Neural progenitor cell (in vitro differentiated cells): ENCODE data around the gene REN. TPM values are rescaled to one million over a fixed set of nuclear protein-coding genes. Genes with fewer than 3 reads are reported as not detected.

ENCODE experiments used
- DNase-seq: peaks from one replicate; pipeline ENCODE4 v3.0.0-alpha.2; 2016; ENCODE audit warnings: low spot score
- H2AFZ ChIP-seq: fragments of 200-600 bp; sonication (generic); replicated peaks from 2 replicates; pipeline ENCODE4 v1.6.1; 2016; ENCODE audit warnings: antibody characterized with exemption
- H3F3A ChIP-seq: fragments of 200-600 bp; sonication (generic); 2 replicates; pipeline ENCODE4 v1.6.1; 2016; ENCODE audit warnings: antibody characterized with exemption, low read depth
- H3K27ac ChIP-seq: fragments of 200-600 bp; sonication (generic); 2 replicates; pipeline ENCODE4 v1.5.1; 2016; ENCODE audit warnings: mild to moderate bottlenecking
- H3K27me3 ChIP-seq: fragments of 200-600 bp; sonication (generic); 2 replicates; pipeline ENCODE4 v1.6.1; 2016; ENCODE audit warnings: mild to moderate bottlenecking, moderate library complexity
- H3K36me3 ChIP-seq: fragments of 200-600 bp; sonication (generic); 2 replicates; pipeline ENCODE4 v1.5.1; 2016
- H3K4me1 ChIP-seq: fragments of 200-600 bp; sonication (generic); 2 replicates; pipeline ENCODE4 v1.6.1; 2016; ENCODE audit warnings: mixed run types
- H3K4me2 ChIP-seq: fragments of 200-600 bp; sonication (generic); 2 replicates; pipeline ENCODE4 v1.6.1; 2016
- H3K4me3 ChIP-seq: fragments of 200-600 bp; sonication (generic); 2 replicates; pipeline ENCODE4 v1.5.1; 2016
- H3K79me2 ChIP-seq: fragments of 200-600 bp; sonication (generic); 2 replicates; pipeline ENCODE4 v1.6.1; 2016; ENCODE audit warnings: low read depth
- H3K9ac ChIP-seq: fragments of 200-600 bp; sonication (generic); 2 replicates; pipeline ENCODE4 v1.6.1; 2016
- H3K9me3 ChIP-seq: fragments of 200-600 bp; sonication (generic); 2 replicates; pipeline ENCODE4 v1.5.1; 2016; ENCODE audit warnings: low read depth
- H4K20me1 ChIP-seq: fragments of 200-600 bp; sonication (generic); 2 replicates; pipeline ENCODE4 v1.6.1; 2016; ENCODE audit warnings: low read depth
- H3K27ac Mint-ChIP-seq: 3 replicates; pipeline ENCODE4 v1.8.0; 2021; ENCODE audit warnings: mixed read lengths
- H3K27me3 Mint-ChIP-seq: 2 replicates; pipeline ENCODE4 v1.8.0; 2022; ENCODE audit warnings: low read depth, mild to moderate bottlenecking, inconsistent platforms, moderate library complexity, mixed read lengths; ENCODE audit not compliant: insufficient read depth
- H3K36me3 Mint-ChIP-seq: 3 replicates; pipeline ENCODE4 v1.8.0; 2021; ENCODE audit warnings: mixed read lengths
- H3K4me1 Mint-ChIP-seq: 3 replicates; pipeline ENCODE4 v1.8.0; 2021; ENCODE audit warnings: mixed read lengths
- H3K4me3 Mint-ChIP-seq: 3 replicates; pipeline ENCODE4 v1.8.0; 2021; ENCODE audit warnings: mild to moderate bottlenecking, moderate library complexity, mixed read lengths
- H3K9me3 Mint-ChIP-seq: 3 replicates; pipeline ENCODE4 v1.8.0; 2020; ENCODE audit warnings: mixed read lengths
- CTCF ChIP-seq: fragments of 200-600 bp; sonication (generic); IDR thresholded peaks from 2 replicates; pipeline ENCODE4 v1.5.1; 2017; ENCODE audit warnings: antibody characterized with exemption, mild to moderate bottlenecking
- EZH2 ChIP-seq: fragments of 200-600 bp; sonication (generic); IDR thresholded peaks from 2 replicates; pipeline ENCODE4 v1.6.1; 2017; ENCODE audit warnings: antibody characterized with exemption, mild to moderate bottlenecking, moderate library complexity
- EZH2phosphoT487 ChIP-seq: fragments of 200-600 bp; sonication (generic); IDR thresholded peaks from 2 replicates; pipeline ENCODE4 v1.6.1; 2017; ENCODE audit warnings: antibody characterized with exemption
- total RNA-seq: library from RNA; depleted of rRNA; stranded (reverse); fragments of >200 nt; gene quantifications from 2 replicates; pipeline ENCODE4 v1.2.3, GENCODE V29; 2015; ENCODE audit warnings: low replicate concordance

REN gene
- total RNA-seq, 1 donor from 2014 or later: not detected

GRCh38 chr1:204128464-204128963, 37.6 kb downstream of the REN start:
- Histone ChIP-seq H3K9ac (no peak overlapping the region), H3K36me3 (no peaks in the 10 kb centered on the region), H3K27ac (no peak overlapping the region), H3F3A (peaks cover 15% of the 10 kb centered on the region), H2AFZ (no peak overlapping the region), H3K4me2 (peak overlapping the region; percentile 67), H4K20me1 (peaks cover 5% of the 10 kb centered on the region), H3K79me2 (no peaks in the 10 kb centered on the region), H3K27me3 (no peaks in the 10 kb centered on the region), H3K4me1 (peaks cover 14% of the 10 kb centered on the region), H3K9me3 (no peaks in the 10 kb centered on the region), H3K4me3 (no peak overlapping the region)
- Mint-ChIP-seq H3K9me3 (no peaks in the 10 kb centered on the region), H3K36me3 (peaks cover 14% of the 10 kb centered on the region), H3K27me3 (peaks cover 11% of the 10 kb centered on the region), H3K4me1 (peaks cover 44% of the 10 kb centered on the region), H3K27ac (peak overlapping the region; percentile 72), H3K4me3 (peak overlapping the region; percentile 48)
- DNase-seq: no peak
- TF ChIP-seq EZH2: no peak
- TF ChIP-seq EZH2phosphoT487: no peak
- no peak for TF ChIP-seq CTCF

GRCh38 chr1:204127597-204128242, 38.4 kb downstream of the REN start:
- Histone ChIP-seq H2AFZ (no peak overlapping the region), H3F3A (peaks cover 15% of the 10 kb centered on the region), H4K20me1 (peaks cover 6% of the 10 kb centered on the region), H3K36me3 (no peaks in the 10 kb centered on the region), H3K4me1 (peaks cover 14% of the 10 kb centered on the region), H3K79me2 (no peaks in the 10 kb centered on the region), H3K9ac (no peak overlapping the region), H3K27ac (no peak overlapping the region), H3K9me3 (no peaks in the 10 kb centered on the region), H3K27me3 (no peaks in the 10 kb centered on the region), H3K4me3 (no peak overlapping the region), H3K4me2 (no peak overlapping the region)
- TF ChIP-seq EZH2phosphoT487 (no peak), CTCF (peak; percentile 97)
- no peaks in the 10 kb centered on the region for H3K9me3 Mint-ChIP-seq
- no peak overlapping the region for H3K4me3 Mint-ChIP-seq
- peaks cover 11% of the 10 kb centered on the region for H3K27me3 Mint-ChIP-seq
- peaks cover 47% of the 10 kb centered on the region for H3K4me1 Mint-ChIP-seq
- H3K36me3 Mint-ChIP-seq: peaks cover 19% of the 10 kb centered on the region
- DNase-seq: peak; percentile 88
- no peak overlapping the region for H3K27ac Mint-ChIP-seq

- peak; percentile 24 for DNase-seq
- H3K9me3 Mint-ChIP-seq: no peaks in the 10 kb centered on the region
- no peaks in the 10 kb centered on the region for H3K27me3 ChIP-seq
- no peaks in the 10 kb centered on the region for H3K36me3 ChIP-seq
- peaks cover 21% of the 10 kb centered on the region for H3K36me3 Mint-ChIP-seq
- H3K4me1 Mint-ChIP-seq: peaks cover 47% of the 10 kb centered on the region
- peaks cover 11% of the 10 kb centered on the region for H3K27me3 Mint-ChIP-seq
- no peaks in the 10 kb centered on the region for H3K9me3 ChIP-seq
- no peak overlapping the region for H3K4me2 ChIP-seq
- no peak overlapping the region for H3K4me3 ChIP-seq
- H2AFZ ChIP-seq: no peak overlapping the region
- no peak for TF ChIP-seq EZH2
- TF ChIP-seq CTCF: no peak
- TF ChIP-seq EZH2phosphoT487: no peak
- peaks cover 14% of the 10 kb centered on the region for H3K4me1 ChIP-seq
- peaks cover 6% of the 10 kb centered on the region for H4K20me1 ChIP-seq
- no peak overlapping the region for H3K9ac ChIP-seq
- no peaks in the 10 kb centered on the region for H3K79me2 ChIP-seq
- H3K4me3 Mint-ChIP-seq: no peak overlapping the region
- H3K27ac Mint-ChIP-seq: peak overlapping the region; percentile 94
- peaks cover 15% of the 10 kb centered on the region for H3F3A ChIP-seq
- no peak overlapping the region for H3K27ac ChIP-seq
Measured at GRCh38 chr1:204126956-204127355, 39.2 kb downstream of the REN start.
